Astrocyte (in vitro differentiated cells and primary cell): ENCODE data around the gene SLC16A10. TPM values are rescaled to one million over a fixed set of nuclear protein-coding genes. Genes with fewer than 3 reads are reported as not detected.

ENCODE experiments used
- DNase-seq: peaks from one replicate; pipeline ENCODE4 v3.0.0-alpha.2; 2010; ENCODE audit warnings: low read depth
- FAIRE-seq: peaks from 2 replicates; lab custom pipeline; 2011; peaks lifted over from hg19 to GRCh38; lab: Jason Lieb, UNC
- H2AFZ ChIP-seq: 2 replicates; pipeline ENCODE4 v1.6.0; 2012; ENCODE audit warnings: low read depth, low read length, inconsistent platforms
- H3K27ac ChIP-seq: 2 replicates; pipeline ENCODE4 v1.5.1; 2011; ENCODE audit warnings: low read depth, low read length, inconsistent platforms
- H3K27me3 ChIP-seq: 2 replicates; pipeline ENCODE4 v1.6.0; 2011; ENCODE audit warnings: low read length, inconsistent platforms; ENCODE audit not compliant: insufficient read depth
- H3K36me3 ChIP-seq: 2 replicates; pipeline ENCODE4 v1.5.1; 2011; ENCODE audit warnings: low read length, inconsistent platforms; ENCODE audit not compliant: insufficient read depth
- H3K4me1 ChIP-seq: 2 replicates; pipeline ENCODE4 v1.5.1; 2011; ENCODE audit warnings: low read length, inconsistent platforms; ENCODE audit not compliant: insufficient read depth
- H3K4me2 ChIP-seq: 2 replicates; pipeline ENCODE4 v1.6.0; 2012; ENCODE audit warnings: low read length, inconsistent platforms
- H3K4me3 ChIP-seq: 2 replicates; pipeline ENCODE4 v1.5.1; 2011; ENCODE audit warnings: low read depth, mild to moderate bottlenecking, low read length, inconsistent platforms; ENCODE audit not compliant: insufficient read depth
- H3K79me2 ChIP-seq: 2 replicates; pipeline ENCODE4 v1.6.0; 2012; ENCODE audit warnings: mild to moderate bottlenecking, low read length, inconsistent platforms; ENCODE audit not compliant: insufficient read depth
- H3K9ac ChIP-seq: 2 replicates; pipeline ENCODE4 v1.6.0; 2012; ENCODE audit warnings: mild to moderate bottlenecking, low read length, inconsistent platforms
- H3K9me3 ChIP-seq: 2 replicates; pipeline ENCODE4 v1.5.1; 2012; ENCODE audit warnings: low read depth, mild to moderate bottlenecking, low read length, inconsistent platforms; ENCODE audit not compliant: insufficient read depth
- H4K20me1 ChIP-seq: 2 replicates; pipeline ENCODE4 v1.6.0; 2012; ENCODE audit warnings: low read length, inconsistent platforms; ENCODE audit not compliant: insufficient read depth
- H3K27ac Mint-ChIP-seq: one replicate; pipeline ENCODE4 v1.8.0; 2021; ENCODE audit warnings: mild to moderate bottlenecking, mixed read lengths; ENCODE audit not compliant: unreplicated experiment
- H3K27me3 Mint-ChIP-seq: one replicate; pipeline ENCODE4 v1.8.0; 2021; ENCODE audit warnings: low read depth, mixed read lengths; ENCODE audit not compliant: unreplicated experiment
- H3K36me3 Mint-ChIP-seq: one replicate; pipeline ENCODE4 v1.8.0; 2021; ENCODE audit warnings: low read depth, mixed read lengths; ENCODE audit not compliant: unreplicated experiment
- H3K4me1 Mint-ChIP-seq: one replicate; pipeline ENCODE4 v1.8.0; 2021; ENCODE audit warnings: low read depth, mixed read lengths; ENCODE audit not compliant: unreplicated experiment
- H3K4me3 Mint-ChIP-seq: one replicate; pipeline ENCODE4 v1.8.0; 2021; ENCODE audit warnings: mild to moderate bottlenecking, moderate library complexity, mixed read lengths; ENCODE audit not compliant: unreplicated experiment
- H3K9me3 Mint-ChIP-seq: one replicate; pipeline ENCODE4 v1.8.0; 2021; ENCODE audit warnings: mild to moderate bottlenecking, mixed read lengths; ENCODE audit not compliant: unreplicated experiment
- CTCF ChIP-seq: IDR thresholded peaks from 2 replicates; pipeline ENCODE4 v1.5.1; 2011; ENCODE audit warnings: low read depth, mild to moderate bottlenecking, inconsistent platforms, low read length, moderate library complexity; ENCODE audit not compliant: insufficient read depth
- EZH2 ChIP-seq: IDR thresholded peaks from 2 replicates; pipeline ENCODE4 v1.6.1; 2012; ENCODE audit warnings: mild to moderate bottlenecking, low read length, inconsistent platforms; ENCODE audit not compliant: insufficient read depth
- total RNA-seq: library from RNA; stranded (reverse); gene quantifications from 2 replicates; pipeline ENCODE4 v1.2.1, GENCODE V29; 2021

Gene SLC16A10
- total RNA-seq, 1 donor from 2014 or later = 0.18 TPM

- no peak overlapping the region for H3K9ac ChIP-seq
- TF ChIP-seq EZH2 = no peak
- no peak for TF ChIP-seq CTCF
- H4K20me1 ChIP-seq = no peaks in the 10 kb centered on the region
- no peak overlapping the region for H3K27ac Mint-ChIP-seq
- H3K27ac ChIP-seq = no peak overlapping the region
- no peak for FAIRE-seq
- no peaks in the 10 kb centered on the region for H3K79me2 ChIP-seq
- H2AFZ ChIP-seq = no peak overlapping the region
- no peak overlapping the region for H3K4me3 Mint-ChIP-seq
- H3K4me1 ChIP-seq = no peaks in the 10 kb centered on the region
- H3K27me3 ChIP-seq = no peaks in the 10 kb centered on the region
- H3K9me3 Mint-ChIP-seq = no peaks in the 10 kb centered on the region
- no peak for DNase-seq
- no peaks in the 10 kb centered on the region for H3K9me3 ChIP-seq
- H3K4me2 ChIP-seq = no peak overlapping the region
- H3K36me3 ChIP-seq = no peaks in the 10 kb centered on the region
- no peaks in the 10 kb centered on the region for H3K27me3 Mint-ChIP-seq
- no peak overlapping the region for H3K4me3 ChIP-seq
- H3K4me1 Mint-ChIP-seq = peaks cover 2% of the 10 kb centered on the region
- H3K36me3 Mint-ChIP-seq = no peaks in the 10 kb centered on the region
These were observed 117.0 kb downstream of the SLC16A10 start for GRCh38 chr6:111204305-111204704.

GRCh38 chr6:111204881-111205280 is 117.6 kb downstream of the SLC16A10 start:
- H3K27me3 ChIP-seq = no peaks in the 10 kb centered on the region
- H3K27ac Mint-ChIP-seq = no peak overlapping the region
- TF ChIP-seq CTCF = no peak
- TF ChIP-seq EZH2 = no peak
- no peaks in the 10 kb centered on the region for H3K9me3 ChIP-seq
- FAIRE-seq (no peak), DNase-seq (no peak)
- no peak overlapping the region for H2AFZ ChIP-seq
- H3K9ac ChIP-seq = no peak overlapping the region
- H3K36me3 ChIP-seq = no peaks in the 10 kb centered on the region
- no peaks in the 10 kb centered on the region for H3K36me3 Mint-ChIP-seq
- H4K20me1 ChIP-seq = no peaks in the 10 kb centered on the region
- no peak overlapping the region for H3K4me3 Mint-ChIP-seq
- H3K79me2 ChIP-seq = no peaks in the 10 kb centered on the region
- H3K4me3 ChIP-seq = no peak overlapping the region
- H3K27me3 Mint-ChIP-seq = no peaks in the 10 kb centered on the region
- no peaks in the 10 kb centered on the region for H3K9me3 Mint-ChIP-seq
- no peak overlapping the region for H3K4me2 ChIP-seq
- H3K27ac ChIP-seq = no peak overlapping the region
- peaks cover 2% of the 10 kb centered on the region for H3K4me1 Mint-ChIP-seq
- no peaks in the 10 kb centered on the region for H3K4me1 ChIP-seq

GRCh38 chr6:111205502-111205901 is 118.2 kb downstream of the SLC16A10 start:
- no peak for FAIRE-seq
- Histone ChIP-seq H3K4me3 (no peak overlapping the region), H3K9ac (no peak overlapping the region), H3K4me1 (no peaks in the 10 kb centered on the region), H4K20me1 (no peaks in the 10 kb centered on the region), H3K27me3 (no peaks in the 10 kb centered on the region), H3K79me2 (no peaks in the 10 kb centered on the region), H3K4me2 (no peak overlapping the region), H3K27ac (no peak overlapping the region), H3K9me3 (no peaks in the 10 kb centered on the region), H2AFZ (no peak overlapping the region), H3K36me3 (no peaks in the 10 kb centered on the region)
- TF ChIP-seq EZH2 (no peak), CTCF (no peak)
- Mint-ChIP-seq H3K27ac (no peak overlapping the region), H3K36me3 (no peaks in the 10 kb centered on the region), H3K27me3 (no peaks in the 10 kb centered on the region), H3K4me1 (peaks cover 2% of the 10 kb centered on the region), H3K9me3 (no peaks in the 10 kb centered on the region), H3K4me3 (no peak overlapping the region)
- no peak for DNase-seq
